HG03460 (cell line): Measurements from ENCODE around the gene MARCHF7.

Experiments
- ATAC-seq: cut with Tn5 transposase; IDR thresholded peaks from one replicate; pipeline ENCODE4 v1.9.1; 2021; ENCODE audit not compliant: unreplicated experiment

MARCHF7 gene

DNA sequence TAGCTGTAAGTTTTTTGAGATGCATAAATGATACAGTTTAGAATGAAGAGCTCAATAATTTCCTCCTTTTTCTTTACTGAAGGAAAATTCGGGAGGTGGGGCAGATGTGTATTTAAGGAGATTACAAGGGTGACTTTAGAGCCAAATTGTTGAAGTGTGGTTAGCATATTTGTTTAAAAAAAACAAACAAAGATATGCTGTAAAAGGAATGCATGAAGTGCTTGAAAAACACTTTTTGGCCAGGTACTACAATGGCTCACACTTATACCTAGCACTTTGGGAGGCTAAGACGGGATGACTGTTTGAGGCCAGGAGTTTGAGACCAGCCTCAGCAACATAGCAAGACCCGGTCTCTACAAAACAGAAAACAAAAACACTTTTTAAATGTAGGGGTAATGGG, 47.3 kb downstream of the MARCHF7 start:
- ATAC-seq = no peak

GRCh38 chr2:159760326-159760725, 48.0 kb downstream of the MARCHF7 start:
- no peak for ATAC-seq

- no peak for ATAC-seq
Measured at GRCh38 chr2:159762075-159762474, 49.8 kb downstream of the MARCHF7 start.
